GM23338 (cell line): ENCODE data around the gene CEP295NL. TPM values are rescaled to one million over a fixed set of nuclear protein-coding genes. Genes with fewer than 3 reads are reported as not detected.

Experiments
- ATAC-seq: fragments of 200-7000 bp; cut with Tn5 transposase; 3 replicates; pipeline ENCODE4 v1.9.1; 2020
- DNase-seq: peaks from one replicate; pipeline ENCODE4 v3.0.0-alpha.2; 2015; ENCODE audit warnings: low spot score
- H2AFZ ChIP-seq: fragments of 200-600 bp; sonication (generic); 2 replicates; pipeline ENCODE4 v1.8.0; 2016; ENCODE audit warnings: antibody characterized with exemption, mild to moderate bottlenecking, moderate library complexity
- H3F3A ChIP-seq: fragments of 200-600 bp; sonication (generic); replicated peaks from 2 replicates; pipeline ENCODE4 v1.8.0; 2017; ENCODE audit warnings: antibody characterized with exemption, mixed run types, low read depth
- H3K27ac ChIP-seq: fragments of 200-600 bp; sonication (generic); 2 replicates; pipeline ENCODE4 v1.6.1; 2016; ENCODE audit warnings: low read depth
- H3K27me3 ChIP-seq: fragments of 200-600 bp; sonication (generic); 2 replicates; pipeline ENCODE4 v1.8.0; 2016; ENCODE audit warnings: mild to moderate bottlenecking, mixed run types, moderate library complexity; ENCODE audit not compliant: insufficient read depth
- H3K36me3 ChIP-seq: fragments of 200-600 bp; sonication (generic); 2 replicates; pipeline ENCODE4 v1.8.0; 2016; ENCODE audit warnings: mild to moderate bottlenecking; ENCODE audit not compliant: insufficient read depth
- H3K4me1 ChIP-seq: fragments of 200-600 bp; sonication (generic); 2 replicates; pipeline ENCODE4 v1.8.0; 2016; ENCODE audit warnings: mild to moderate bottlenecking, moderate library complexity; ENCODE audit not compliant: insufficient read depth
- H3K4me2 ChIP-seq: fragments of 200-600 bp; sonication (generic); 2 replicates; pipeline ENCODE4 v1.7.1; 2017; ENCODE audit warnings: mixed run types
- H3K4me3 ChIP-seq: fragments of 200-600 bp; sonication (generic); 2 replicates; pipeline ENCODE4 v1.6.1; 2016; ENCODE audit warnings: mixed run types
- H3K79me2 ChIP-seq: fragments of 200-600 bp; sonication (generic); replicated peaks from 2 replicates; pipeline ENCODE4 v1.8.0; 2017; ENCODE audit warnings: mild to moderate bottlenecking; ENCODE audit not compliant: insufficient read depth
- H3K9me2 ChIP-seq: fragments of 200-600 bp; sonication (generic); 2 replicates; pipeline ENCODE4 v1.8.0; 2017; ENCODE audit not compliant: insufficient read depth
- H4K20me1 ChIP-seq: fragments of 200-600 bp; sonication (generic); replicated peaks from 2 replicates; pipeline ENCODE4 v1.8.0; 2017; ENCODE audit warnings: mild to moderate bottlenecking; ENCODE audit not compliant: insufficient read depth
- H3K27ac Mint-ChIP-seq: 2 replicates; pipeline ENCODE4 v1.8.0; 2020; ENCODE audit warnings: inconsistent platforms, mild to moderate bottlenecking, moderate library complexity, mixed read lengths
- H3K27me3 Mint-ChIP-seq: 3 replicates; pipeline ENCODE4 v1.8.0; 2022; ENCODE audit warnings: low read depth, mild to moderate bottlenecking, moderate library complexity, mixed read lengths, inconsistent platforms; ENCODE audit not compliant: insufficient read depth, poor library complexity
- H3K36me3 Mint-ChIP-seq: 3 replicates; pipeline ENCODE4 v1.8.0; 2021; ENCODE audit warnings: low read depth, mild to moderate bottlenecking, inconsistent platforms, moderate library complexity, mixed read lengths
- H3K4me1 Mint-ChIP-seq: 3 replicates; pipeline ENCODE4 v1.8.0; 2020; ENCODE audit warnings: mild to moderate bottlenecking, inconsistent platforms, mixed read lengths
- H3K4me3 Mint-ChIP-seq: 3 replicates; pipeline ENCODE4 v1.8.0; 2021; ENCODE audit warnings: moderate library complexity, mild to moderate bottlenecking, inconsistent platforms, mixed read lengths
- H3K9me3 Mint-ChIP-seq: 3 replicates; pipeline ENCODE4 v1.8.0; 2020; ENCODE audit warnings: moderate library complexity, mild to moderate bottlenecking, inconsistent platforms, mixed read lengths
- CREB1 ChIP-seq: fragments of 250-450 bp; sonication (Bioruptor Pico); IDR thresholded peaks from 2 replicates; pipeline ENCODE4 v1.5.0; 2020; ENCODE audit warnings: low read depth, mild to moderate bottlenecking, moderate library complexity
- ETS1 ChIP-seq: IDR thresholded peaks from 2 replicates; pipeline ENCODE4 v1.6.1; 2016; ENCODE audit warnings: antibody characterized with exemption
- EZH2 ChIP-seq: fragments of 200-600 bp; sonication (generic); IDR thresholded peaks from one replicate; pipeline ENCODE4 v1.8.0; 2017; ENCODE audit warnings: antibody characterized with exemption, mild to moderate bottlenecking, low read depth; ENCODE audit not compliant: unreplicated experiment
- EZH2phosphoT487 ChIP-seq: fragments of 200-600 bp; sonication (generic); IDR thresholded peaks from one replicate; pipeline ENCODE4 v1.8.1; 2018; ENCODE audit warnings: antibody characterized with exemption; ENCODE audit not compliant: unreplicated experiment
- JUNB ChIP-seq: IDR thresholded peaks from one replicate; pipeline ENCODE4 v1.6.1; 2016; ENCODE audit warnings: antibody characterized with exemption; ENCODE audit not compliant: unreplicated experiment
- NANOG ChIP-seq: IDR thresholded peaks from 2 replicates; pipeline ENCODE4 v1.6.1; 2016; ENCODE audit warnings: antibody characterized with exemption, borderline replicate concordance
- POLR2AphosphoS5 ChIP-seq: IDR thresholded peaks from 2 replicates; pipeline ENCODE4 v1.6.1; 2016; ENCODE audit warnings: antibody characterized with exemption, low read depth
- STAT1 ChIP-seq: IDR thresholded peaks from one replicate; pipeline ENCODE4 v1.6.1; 2016; ENCODE audit warnings: antibody characterized with exemption; ENCODE audit not compliant: unreplicated experiment
- ZNF331 ChIP-seq: fragments of 250-450 bp; sonication (Bioruptor Pico); IDR thresholded peaks from 2 replicates; pipeline ENCODE4 v1.5.0; 2020; ENCODE audit warnings: low read depth, mild to moderate bottlenecking, moderate library complexity
- ZNF462 ChIP-seq: fragments of 250-450 bp; sonication (Bioruptor Pico); IDR thresholded peaks from 2 replicates; pipeline ENCODE4 v1.5.0; 2020; ENCODE audit warnings: mild to moderate bottlenecking, moderate library complexity
- polyA plus RNA-seq: library from polyadenylated mRNA; unstranded; fragments of >200 nt; fragmentation: Nextera tagmentation; extraction: Ambion mirVana; gene quantifications from 2 replicates; pipeline ENCODE4 v1.2.1, GENCODE V29; 2016
- total RNA-seq: library from RNA; depleted of rRNA; stranded (reverse); fragments of >200 nt; shearing (Covaris generic); gene quantifications from 2 replicates; pipeline ENCODE4 v1.2.3, GENCODE V29; 2014
- TF ChIP-seq, protein P1 (sequence below), 2 experiments: fragments of 200-600 bp in 1 of 2; sonication (generic) in 1 of 2; conservative IDR thresholded peaks; 2 replicates each; pipeline versions ENCODE4 v1.5.1 to v1.6.1; 2016 to 2017; ENCODE audit warnings: antibody characterized with exemption in 2 of 2, low read depth in 2 of 2, mild to moderate bottlenecking in 2 of 2, moderate library complexity in 1 of 2

CEP295NL gene
- total and polyA plus RNA-seq, 2 experiments from 2014 or later = 0.69 TPM; not detected in 1

DNA sequence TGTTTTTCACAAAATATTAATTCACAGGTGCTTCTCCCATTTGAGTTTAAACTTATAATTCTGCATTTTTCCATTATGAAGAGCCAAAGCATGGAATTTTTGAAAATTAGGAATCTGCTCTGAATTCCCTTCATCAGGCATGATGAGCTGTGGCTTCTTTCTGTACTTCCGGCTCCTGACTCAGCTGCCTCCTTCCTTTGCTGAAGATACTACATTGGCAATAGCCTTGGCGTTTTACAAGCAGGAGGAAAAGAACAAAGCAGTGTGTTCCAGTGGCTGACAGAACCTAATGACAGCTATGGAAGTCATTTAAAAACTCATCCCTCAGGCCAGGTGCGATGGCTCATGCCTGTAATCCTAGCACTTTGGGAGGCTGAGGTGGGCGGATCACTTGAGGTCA, 44.0 kb downstream of the CEP295NL start:
- no peaks in the 10 kb centered on the region for H3K4me1 ChIP-seq
- H3K4me3 ChIP-seq = no peak overlapping the region
- Mint-ChIP-seq H3K4me1 (no peaks in the 10 kb centered on the region), H3K36me3 (no peaks in the 10 kb centered on the region; the same call in 2 of the 3 replicates), H3K27ac (no peak overlapping the region), H3K27me3 (peaks cover 6% of the 10 kb centered on the region), H3K4me3 (no peak overlapping the region), H3K9me3 (no peaks in the 10 kb centered on the region)
- no peak overlapping the region for H3K4me2 ChIP-seq
- no peak overlapping the region for H3K27ac ChIP-seq
- TF ChIP-seq POLR2AphosphoS5 = no peak
- no peak for TF ChIP-seq ZNF331 (CRISPR knock-in tag)
- TF ChIP-seq EZH2 = no peak
- TF ChIP-seq JUNB = no peak
- no peak for TF ChIP-seq ETS1
- no peak for TF ChIP-seq STAT1
- no peak for TF ChIP-seq EZH2phosphoT487
- TF ChIP-seq CREB1 (CRISPR knock-in tag) = no peak
- TF ChIP-seq NANOG = no peak
- TF ChIP-seq ZNF462 (CRISPR knock-in tag) = no peak
- TF ChIP-seq, protein P1, sequence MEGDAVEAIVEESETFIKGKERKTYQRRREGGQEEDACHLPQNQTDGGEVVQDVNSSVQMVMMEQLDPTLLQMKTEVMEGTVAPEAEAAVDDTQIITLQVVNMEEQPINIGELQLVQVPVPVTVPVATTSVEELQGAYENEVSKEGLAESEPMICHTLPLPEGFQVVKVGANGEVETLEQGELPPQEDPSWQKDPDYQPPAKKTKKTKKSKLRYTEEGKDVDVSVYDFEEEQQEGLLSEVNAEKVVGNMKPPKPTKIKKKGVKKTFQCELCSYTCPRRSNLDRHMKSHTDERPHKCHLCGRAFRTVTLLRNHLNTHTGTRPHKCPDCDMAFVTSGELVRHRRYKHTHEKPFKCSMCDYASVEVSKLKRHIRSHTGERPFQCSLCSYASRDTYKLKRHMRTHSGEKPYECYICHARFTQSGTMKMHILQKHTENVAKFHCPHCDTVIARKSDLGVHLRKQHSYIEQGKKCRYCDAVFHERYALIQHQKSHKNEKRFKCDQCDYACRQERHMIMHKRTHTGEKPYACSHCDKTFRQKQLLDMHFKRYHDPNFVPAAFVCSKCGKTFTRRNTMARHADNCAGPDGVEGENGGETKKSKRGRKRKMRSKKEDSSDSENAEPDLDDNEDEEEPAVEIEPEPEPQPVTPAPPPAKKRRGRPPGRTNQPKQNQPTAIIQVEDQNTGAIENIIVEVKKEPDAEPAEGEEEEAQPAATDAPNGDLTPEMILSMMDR (conservative IDR thresholded peaks at IDR 0.05; ENCODE audit: low read depth in 2 of 2) = no peak
- H3F3A ChIP-seq = no peaks in the 10 kb centered on the region; the same call in 1 of the 2 replicates
- H4K20me1 ChIP-seq = no peaks in the 10 kb centered on the region
- H3K9me2 ChIP-seq = no peaks in the 10 kb centered on the region
- H3K79me2 ChIP-seq = no peaks in the 10 kb centered on the region
- ATAC-seq (no peak), DNase-seq (no peak)
- H3K36me3 ChIP-seq = no peaks in the 10 kb centered on the region
- no peaks in the 10 kb centered on the region for H3K27me3 ChIP-seq
- H2AFZ ChIP-seq = no peak overlapping the region
